B cell (primary cell): ENCODE measurements around the gene DSG4. TPM values are rescaled to one million over a fixed set of nuclear protein-coding genes. Genes with fewer than 3 reads are reported as not detected.

Experiments used
- ATAC-seq: fragments of 200-7000 bp; cut with Tn5 transposase; one replicate; pipeline ENCODE4 v1.10.0; 2021; ENCODE audit warnings: low read depth, mild to moderate bottlenecking, moderate number of reproducible peaks, moderate library complexity
- CTCF ChIA-PET: fragments of 350-600 bp; sonication (Branson Sonifier 250); formaldehyde crosslinking; loops from one replicate; lab custom pipeline; 2021; ENCODE audit warnings: antibody characterized with exemption, inconsistent platforms; lab: Charles Lee
- POLR2A ChIA-PET: fragments of 350-600 bp; sonication (Branson Sonifier 250); formaldehyde crosslinking; loops from one replicate; lab custom pipeline; 2021; ENCODE audit warnings: antibody characterized with exemption; lab: Charles Lee
- DNase-seq: peaks from one replicate; pipeline ENCODE4 v3.0.0; 2013
- H2AFZ ChIP-seq: 2 replicates; pipeline ENCODE4 v1.6.1; 2012; ENCODE audit warnings: mild to moderate bottlenecking, low read depth, low read length; ENCODE audit not compliant: insufficient read depth, poor library complexity, severe bottlenecking
- H3K27ac ChIP-seq, 2 donors: 1 replicate in 1 of 2; 2 replicates in 1 of 2; pipeline ENCODE4 v1.5.1; 2012 to 2013; ENCODE audit warnings: low read length in 2 of 2, mild to moderate bottlenecking in 2 of 2, moderate library complexity in 1 of 2
- H3K27me3 ChIP-seq, 4 experiments: fragments of 200-600 bp in 1 of 4; sonication (generic) in 1 of 4; replicated peaks in 1 of 4; 1 replicate in 2 of 4; 2 replicates in 2 of 4; pipeline versions ENCODE4 v1.6.1 to v1.7.0; 2013 to 2016; ENCODE audit warnings: low read length in 3 of 4, mild to moderate bottlenecking in 2 of 4, mixed read lengths in 1 of 4, moderate library complexity in 1 of 4; ENCODE audit not compliant: insufficient read depth in 4 of 4, control insufficient read depth in 3 of 4; ENCODE audit errors: control extremely low read depth in 1 of 4
- H3K36me3 ChIP-seq, 2 experiments: replicated peaks in 1 of 2; 1 replicate in 1 of 2; 2 replicates in 1 of 2; pipeline versions ENCODE4 v1.6.1 to v1.7.1; 2013; ENCODE audit warnings: low read length in 1 of 2; ENCODE audit not compliant: insufficient read depth in 2 of 2, control insufficient read depth in 1 of 2; ENCODE audit errors: control extremely low read depth in 1 of 2, extremely low read depth in 1 of 2
- H3K4me1 ChIP-seq, 2 donors: fragments of 200-600 bp in 1 of 2; sonication (generic) in 1 of 2; 1 replicate in 1 of 2; 2 replicates in 1 of 2; pipeline versions ENCODE4 v1.5.1 to v1.6.1; 2013 to 2017; ENCODE audit warnings: low read length in 2 of 2; ENCODE audit not compliant: control insufficient read depth in 2 of 2, insufficient read depth in 2 of 2
- H3K4me2 ChIP-seq: replicated peaks from 2 replicates; pipeline ENCODE3; 2012; ENCODE audit warnings: mild to moderate bottlenecking, low read depth, low read length; ENCODE audit not compliant: poor library complexity, severe bottlenecking
- H3K4me3 ChIP-seq, 5 experiments: fragments of 200-600 bp in 1 of 5; sonication (generic) in 1 of 5; 1 replicate in 3 of 5; 2 replicates in 2 of 5; pipeline versions ENCODE4 v1.5.1 to v1.7.0; 2011 to 2016; ENCODE audit warnings: low read length in 4 of 5, mild to moderate bottlenecking in 4 of 5, low read depth in 2 of 5, control low read depth in 1 of 5, moderate library complexity in 1 of 5; ENCODE audit not compliant: insufficient read depth in 1 of 5; ENCODE audit errors: control extremely low read depth in 1 of 5, extremely low read depth in 1 of 5
- H3K79me2 ChIP-seq: fragments of 200-600 bp; sonication (generic); one replicate; pipeline ENCODE4 v1.6.0; 2016; ENCODE audit warnings: low read length; ENCODE audit not compliant: control insufficient read depth, insufficient read depth
- H3K9ac ChIP-seq: fragments of 200-600 bp; sonication (generic); 2 replicates; pipeline ENCODE4 v1.6.1; 2017; ENCODE audit warnings: mild to moderate bottlenecking, low read length, moderate library complexity
- H3K9me3 ChIP-seq, 3 donors: one replicate each; pipeline versions ENCODE4 v1.6.1 to v1.7.1; 2013; ENCODE audit warnings: low read length in 2 of 3; ENCODE audit not compliant: control insufficient read depth in 2 of 3, insufficient read depth in 1 of 3; ENCODE audit errors: control extremely low read depth in 1 of 3
- H4K20me1 ChIP-seq: 2 replicates; pipeline ENCODE4 v1.6.0; 2012; ENCODE audit warnings: mild to moderate bottlenecking, low read length; ENCODE audit not compliant: insufficient read depth, control insufficient read depth, poor library complexity, severe bottlenecking
- H3K27ac Mint-ChIP-seq: one replicate; pipeline ENCODE4 v1.8.0; 2021; ENCODE audit warnings: mixed read lengths
- H3K27me3 Mint-ChIP-seq: one replicate; pipeline ENCODE4 v1.8.0; 2021; ENCODE audit warnings: mixed read lengths
- H3K4me1 Mint-ChIP-seq: one replicate; pipeline ENCODE4 v1.8.0; 2021; ENCODE audit warnings: mixed read lengths
- H3K4me3 Mint-ChIP-seq: one replicate; pipeline ENCODE4 v1.8.0; 2021; ENCODE audit warnings: mixed read lengths
- H3K9me3 Mint-ChIP-seq: one replicate; pipeline ENCODE4 v1.8.0; 2022; ENCODE audit warnings: mixed read lengths; ENCODE audit not compliant: insufficient read depth
- EZH2 ChIP-seq: IDR thresholded peaks from 2 replicates; pipeline ENCODE4 v1.6.1; 2012; ENCODE audit warnings: borderline replicate concordance, low read depth, mild to moderate bottlenecking, moderate library complexity, low read length; ENCODE audit not compliant: insufficient read depth, poor library complexity, severe bottlenecking
- WGBS: methylation state at CpG from one replicate; pipeline ENCODE4 v1.1.5; 2013; ENCODE audit warnings: missing lambda C conversion rate; ENCODE audit not compliant: insufficient coverage; 5-methylcytosine and 5-hydroxymethylcytosine counted together
- intact Hi-C: fragments of 100-400 bp; cut with micrococcal nuclease; formaldehyde crosslinking; loops from one replicate; pipeline ENCODE4 v1.10.0; 2022
- polyA plus RNA-seq: library from polyadenylated mRNA; depleted of rRNA; stranded (reverse); fragments of >200 nt; gene quantifications from 2 replicates; pipeline ENCODE4 v1.2.3, GENCODE V29; 2012
- total RNA-seq, 2 donors: library from RNA; stranded (reverse); fragments of 120-200 nt in 1 of 2; gene quantifications; 1 replicate in 1 of 2; 2 replicates in 1 of 2; pipeline versions ENCODE4 v1.2.3 to v1.2.4, GENCODE V29; 2013 to 2022
- TF ChIP-seq, protein P1 (sequence below): fragments of 200-600 bp; IDR thresholded peaks from one replicate; pipeline ENCODE4 v1.8.0; 2022; ENCODE audit warnings: antibody characterized with exemption, mild to moderate bottlenecking

DSG4 gene
- total and polyA plus RNA-seq, 2 donors (not counting 1 experiment from before 2014, with no cell fraction given): not detected

DNA sequence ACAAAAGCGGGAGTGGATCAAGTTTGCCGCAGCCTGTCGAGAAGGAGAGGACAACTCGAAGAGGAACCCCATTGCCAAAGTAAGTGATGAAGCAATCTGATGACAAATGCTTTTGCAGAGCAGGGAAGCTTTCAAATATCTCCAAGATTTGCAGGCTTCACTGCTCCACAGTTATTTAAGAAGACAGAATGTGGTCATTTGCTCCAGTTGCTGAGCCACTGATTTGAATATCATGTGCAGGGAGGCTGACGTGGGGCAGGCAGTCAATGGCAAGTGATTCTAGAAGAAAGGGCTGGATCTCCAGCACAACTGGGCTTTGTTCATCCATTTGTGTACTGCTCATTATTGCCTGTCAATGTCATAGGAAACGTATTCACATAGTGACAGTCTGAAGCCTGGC lies 10.2 kb downstream of the DSG4 start:
- H4K20me1 ChIP-seq: no peaks in the 10 kb centered on the region
- WGBS: 93% methylated on average over 6 of the region's 6 CpGs
- no peak overlapping the region for H3K9ac ChIP-seq
- H2AFZ ChIP-seq: no peak overlapping the region
- H3K4me2 ChIP-seq: no peak overlapping the region
- no peak for ATAC-seq
- H3K4me1 ChIP-seq: no peaks in the 10 kb centered on the region
- Mint-ChIP-seq H3K27ac (no peak overlapping the region), H3K4me1 (no peaks in the 10 kb centered on the region), H3K27me3 (no peaks in the 10 kb centered on the region), H3K9me3 (no peaks in the 10 kb centered on the region), H3K4me3 (no peak overlapping the region)
- no peaks in the 10 kb centered on the region for H3K27me3 ChIP-seq
- H3K27ac ChIP-seq: no peak overlapping the region
- ChIA-PET POLR2A (no interaction called here), CTCF (no interaction called here)
- no peaks in the 10 kb centered on the region for H3K79me2 ChIP-seq
- DNase-seq: no peak
- no peaks in the 10 kb centered on the region for H3K9me3 ChIP-seq
- H3K4me3 ChIP-seq: no peak overlapping the region
- no peaks in the 10 kb centered on the region for H3K36me3 ChIP-seq
- no peak for TF ChIP-seq EZH2
- TF ChIP-seq, protein P1, sequence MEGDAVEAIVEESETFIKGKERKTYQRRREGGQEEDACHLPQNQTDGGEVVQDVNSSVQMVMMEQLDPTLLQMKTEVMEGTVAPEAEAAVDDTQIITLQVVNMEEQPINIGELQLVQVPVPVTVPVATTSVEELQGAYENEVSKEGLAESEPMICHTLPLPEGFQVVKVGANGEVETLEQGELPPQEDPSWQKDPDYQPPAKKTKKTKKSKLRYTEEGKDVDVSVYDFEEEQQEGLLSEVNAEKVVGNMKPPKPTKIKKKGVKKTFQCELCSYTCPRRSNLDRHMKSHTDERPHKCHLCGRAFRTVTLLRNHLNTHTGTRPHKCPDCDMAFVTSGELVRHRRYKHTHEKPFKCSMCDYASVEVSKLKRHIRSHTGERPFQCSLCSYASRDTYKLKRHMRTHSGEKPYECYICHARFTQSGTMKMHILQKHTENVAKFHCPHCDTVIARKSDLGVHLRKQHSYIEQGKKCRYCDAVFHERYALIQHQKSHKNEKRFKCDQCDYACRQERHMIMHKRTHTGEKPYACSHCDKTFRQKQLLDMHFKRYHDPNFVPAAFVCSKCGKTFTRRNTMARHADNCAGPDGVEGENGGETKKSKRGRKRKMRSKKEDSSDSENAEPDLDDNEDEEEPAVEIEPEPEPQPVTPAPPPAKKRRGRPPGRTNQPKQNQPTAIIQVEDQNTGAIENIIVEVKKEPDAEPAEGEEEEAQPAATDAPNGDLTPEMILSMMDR: no peak
- intact Hi-C loops: no loop called here

DNA sequence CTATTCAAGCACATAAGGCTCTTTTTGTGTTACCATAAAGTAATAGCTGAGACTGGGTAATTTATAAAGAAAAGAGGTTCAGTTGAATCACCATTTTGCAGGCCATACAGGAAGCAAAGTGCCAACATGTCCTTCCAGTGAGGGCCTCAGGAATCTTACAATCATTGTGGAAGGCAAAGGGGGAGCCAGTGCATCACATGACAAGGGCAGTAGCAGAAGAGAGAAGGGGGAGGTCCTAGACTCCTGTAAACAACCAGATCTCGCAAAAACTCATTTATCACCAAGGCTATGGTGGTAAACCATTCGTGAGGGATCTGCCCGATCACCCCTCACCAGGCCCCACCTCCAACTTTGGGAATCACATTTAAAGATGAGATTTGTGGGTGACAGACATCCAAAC lies 16.7 kb downstream of the DSG4 start:
- Mint-ChIP-seq H3K9me3 (no peaks in the 10 kb centered on the region), H3K27ac (no peak overlapping the region), H3K27me3 (no peaks in the 10 kb centered on the region), H3K4me1 (no peaks in the 10 kb centered on the region), H3K4me3 (no peak overlapping the region)
- H2AFZ ChIP-seq: no peak overlapping the region
- ChIA-PET CTCF (no interaction called here), POLR2A (no interaction called here)
- TF ChIP-seq, protein P1: no peak
- DNase-seq (no peak), ATAC-seq (no peak)
- H3K27ac ChIP-seq: no peak overlapping the region
- H3K9me3 ChIP-seq: no peaks in the 10 kb centered on the region
- no peak overlapping the region for H3K9ac ChIP-seq
- H3K79me2 ChIP-seq: no peaks in the 10 kb centered on the region
- no CpG with 5 or more reads among the region's 3 CpGs for WGBS
- no peaks in the 10 kb centered on the region for H4K20me1 ChIP-seq
- intact Hi-C loops: no loop called here
- no peaks in the 10 kb centered on the region for H3K27me3 ChIP-seq
- H3K4me3 ChIP-seq: no peak overlapping the region
- no peaks in the 10 kb centered on the region for H3K36me3 ChIP-seq
- no peak overlapping the region for H3K4me2 ChIP-seq
- H3K4me1 ChIP-seq: no peaks in the 10 kb centered on the region
